C4-2B (cell line): Measurements from ENCODE around the gene RHBG.

ENCODE experiments used
- ZFX ChIP-seq: fragments of 450-650 bp; IDR thresholded peaks from 2 replicates; pipeline ENCODE4 v1.6.1; 2017
- TF ChIP-seq, protein P1 (sequence below): fragments of 450-650 bp; conservative IDR thresholded peaks from 2 replicates; pipeline ENCODE4 v1.5.1; 2017; ENCODE audit warnings: mild to moderate bottlenecking

DNA sequence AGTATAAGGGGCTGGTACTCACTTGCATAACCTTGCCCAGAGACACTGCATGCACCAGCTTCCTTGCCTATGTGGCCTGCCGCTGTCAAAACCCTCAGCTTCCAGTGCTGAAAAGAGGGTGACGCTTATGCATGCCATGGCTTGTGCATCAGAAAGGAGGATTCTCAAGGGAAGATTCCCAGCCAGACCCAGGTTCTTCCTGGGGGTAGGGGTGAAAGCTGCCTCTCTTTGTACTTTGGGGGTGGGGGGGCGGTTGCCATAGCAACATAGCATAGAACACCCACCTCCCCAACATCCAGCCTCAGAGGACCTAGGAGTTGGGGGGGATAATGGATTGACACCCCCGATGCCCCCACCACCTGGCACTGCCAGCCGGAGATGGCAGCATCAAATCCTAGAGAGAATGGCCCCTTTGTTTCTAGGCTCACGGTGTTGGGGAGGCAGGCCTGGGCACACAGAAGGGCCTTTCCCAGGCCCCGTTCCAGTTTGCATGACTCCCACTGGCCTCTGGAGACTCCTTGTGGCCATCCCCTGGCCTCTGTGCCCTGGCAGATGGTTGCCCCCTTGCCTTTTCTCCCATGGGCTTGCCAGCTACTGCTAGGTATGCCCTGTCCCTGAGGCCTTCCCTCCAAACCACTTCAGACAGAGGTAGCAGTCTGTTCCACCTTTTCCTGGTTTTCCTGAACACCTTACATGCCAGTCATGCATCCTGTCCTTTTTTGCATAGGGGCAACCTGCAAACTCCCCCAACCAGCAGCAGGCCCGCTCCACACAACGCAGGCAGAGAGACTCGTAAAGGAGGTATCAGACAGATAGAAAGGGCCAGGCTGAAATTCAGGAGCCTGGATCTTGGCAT lies 44.6 kb downstream of the RHBG start:
- TF ChIP-seq, protein P1, sequence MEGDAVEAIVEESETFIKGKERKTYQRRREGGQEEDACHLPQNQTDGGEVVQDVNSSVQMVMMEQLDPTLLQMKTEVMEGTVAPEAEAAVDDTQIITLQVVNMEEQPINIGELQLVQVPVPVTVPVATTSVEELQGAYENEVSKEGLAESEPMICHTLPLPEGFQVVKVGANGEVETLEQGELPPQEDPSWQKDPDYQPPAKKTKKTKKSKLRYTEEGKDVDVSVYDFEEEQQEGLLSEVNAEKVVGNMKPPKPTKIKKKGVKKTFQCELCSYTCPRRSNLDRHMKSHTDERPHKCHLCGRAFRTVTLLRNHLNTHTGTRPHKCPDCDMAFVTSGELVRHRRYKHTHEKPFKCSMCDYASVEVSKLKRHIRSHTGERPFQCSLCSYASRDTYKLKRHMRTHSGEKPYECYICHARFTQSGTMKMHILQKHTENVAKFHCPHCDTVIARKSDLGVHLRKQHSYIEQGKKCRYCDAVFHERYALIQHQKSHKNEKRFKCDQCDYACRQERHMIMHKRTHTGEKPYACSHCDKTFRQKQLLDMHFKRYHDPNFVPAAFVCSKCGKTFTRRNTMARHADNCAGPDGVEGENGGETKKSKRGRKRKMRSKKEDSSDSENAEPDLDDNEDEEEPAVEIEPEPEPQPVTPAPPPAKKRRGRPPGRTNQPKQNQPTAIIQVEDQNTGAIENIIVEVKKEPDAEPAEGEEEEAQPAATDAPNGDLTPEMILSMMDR: no peak
- no peak for TF ChIP-seq ZFX
